ENCODE data around the gene ERG. TPM values are rescaled to one million over a fixed set of nuclear protein-coding genes. Genes with fewer than 3 reads are reported as not detected.

The ERG gene
- total and polyA plus RNA-seq, 12 donors: 4.0 to 16.3 (median 11.2) TPM

DNA sequence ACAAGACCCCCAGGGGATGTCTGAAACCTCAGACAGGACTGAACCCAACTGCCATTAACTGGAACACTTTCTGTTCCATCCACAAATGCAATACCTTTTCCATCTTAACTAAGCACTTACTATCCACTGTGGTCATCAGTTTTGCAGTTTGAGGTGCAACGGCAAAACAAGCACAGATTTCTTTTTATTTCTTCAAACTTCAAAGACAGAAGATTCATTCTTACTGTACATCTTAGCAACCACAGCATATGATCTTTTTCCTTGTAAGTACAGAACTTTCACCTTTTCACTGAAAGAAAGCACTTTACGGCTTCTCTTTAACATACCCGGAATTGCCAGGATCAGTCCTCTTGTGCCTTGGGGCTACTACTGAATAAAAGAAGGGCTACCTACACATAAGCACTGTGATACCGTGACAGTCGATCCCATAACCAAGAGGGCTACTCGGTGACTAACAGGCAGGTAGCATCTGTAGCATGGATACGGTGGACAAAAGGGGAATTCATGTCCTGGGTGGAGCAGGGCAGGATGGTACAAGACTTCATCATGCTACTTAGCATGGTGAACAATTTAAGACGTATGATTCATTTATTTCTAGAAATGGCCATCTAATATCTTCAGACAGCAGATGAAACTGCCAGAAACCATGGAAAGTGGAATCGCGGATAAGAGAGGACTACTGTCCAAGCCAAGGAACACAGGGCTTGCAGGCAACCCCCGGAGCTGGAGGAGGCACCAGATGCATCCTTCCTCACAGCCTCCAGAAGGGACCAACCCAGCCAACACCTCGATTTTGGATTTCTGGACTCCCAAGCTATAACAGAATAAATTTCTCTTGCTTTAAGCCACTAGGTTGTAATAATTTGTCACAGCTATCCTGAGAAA lies 18.4 kb downstream of the ERG start:
- no peak for DNase-seq
- no peaks in the 10 kb centered on the region for H3K4me1 ChIP-seq (replicated peaks in 1 of 2)
- TF ChIP-seq, protein P1, sequence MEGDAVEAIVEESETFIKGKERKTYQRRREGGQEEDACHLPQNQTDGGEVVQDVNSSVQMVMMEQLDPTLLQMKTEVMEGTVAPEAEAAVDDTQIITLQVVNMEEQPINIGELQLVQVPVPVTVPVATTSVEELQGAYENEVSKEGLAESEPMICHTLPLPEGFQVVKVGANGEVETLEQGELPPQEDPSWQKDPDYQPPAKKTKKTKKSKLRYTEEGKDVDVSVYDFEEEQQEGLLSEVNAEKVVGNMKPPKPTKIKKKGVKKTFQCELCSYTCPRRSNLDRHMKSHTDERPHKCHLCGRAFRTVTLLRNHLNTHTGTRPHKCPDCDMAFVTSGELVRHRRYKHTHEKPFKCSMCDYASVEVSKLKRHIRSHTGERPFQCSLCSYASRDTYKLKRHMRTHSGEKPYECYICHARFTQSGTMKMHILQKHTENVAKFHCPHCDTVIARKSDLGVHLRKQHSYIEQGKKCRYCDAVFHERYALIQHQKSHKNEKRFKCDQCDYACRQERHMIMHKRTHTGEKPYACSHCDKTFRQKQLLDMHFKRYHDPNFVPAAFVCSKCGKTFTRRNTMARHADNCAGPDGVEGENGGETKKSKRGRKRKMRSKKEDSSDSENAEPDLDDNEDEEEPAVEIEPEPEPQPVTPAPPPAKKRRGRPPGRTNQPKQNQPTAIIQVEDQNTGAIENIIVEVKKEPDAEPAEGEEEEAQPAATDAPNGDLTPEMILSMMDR (IDR thresholded peaks at IDR 0.05): no peak
- TF ChIP-seq POLR2A (IDR thresholded peaks at IDR 0.05): no peak
- H3K4me3 ChIP-seq: no peak overlapping the region
- H3K36me3 ChIP-seq (replicated peaks in 1 of 2): no peaks in the 10 kb centered on the region
- H3K27me3 ChIP-seq: peaks cover 5% of the 10 kb centered on the region
- 71 to 76% (median 74%) methylated on average over 12 of the region's 12 CpGs for WGBS, 4 donors
- no peaks in the 10 kb centered on the region for H3K9me3 ChIP-seq (replicated peaks in 1 of 3)
- no peak overlapping the region for H3K27ac ChIP-seq
- intact Hi-C loops (cut with DNase I): no loop called here

DNA sequence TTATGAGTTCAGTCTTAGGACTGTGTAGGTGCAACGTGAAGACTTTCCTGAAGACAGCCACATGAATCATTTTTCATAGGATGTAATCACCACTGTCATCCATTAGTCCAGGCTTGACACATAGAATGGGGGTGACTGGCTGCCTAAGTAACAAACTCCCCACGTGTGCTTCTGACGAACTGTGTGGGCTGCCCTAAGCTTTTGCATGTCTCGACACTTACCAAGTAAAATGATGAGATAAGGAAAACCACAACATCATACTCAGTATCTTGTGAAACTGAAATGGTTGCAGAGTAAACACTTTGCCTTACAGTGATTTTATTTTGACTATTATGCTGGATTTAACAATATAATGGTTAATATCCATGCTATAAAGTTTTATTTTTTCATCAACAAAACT lies 19.5 kb downstream of the ERG start:
- H3K36me3 ChIP-seq (replicated peaks in 1 of 2): no peaks in the 10 kb centered on the region
- no peak for DNase-seq
- no peak overlapping the region for H3K4me3 ChIP-seq
- TF ChIP-seq POLR2A (IDR thresholded peaks at IDR 0.05): no peak
- TF ChIP-seq, protein P1 (IDR thresholded peaks at IDR 0.05): no peak
- peaks cover 10% of the 10 kb centered on the region for H3K27me3 ChIP-seq
- WGBS, 4 donors: 39 to 55% (median 42%) methylated on average over 4 of the region's 4 CpGs
- H3K27ac ChIP-seq: no peak overlapping the region
- no peaks in the 10 kb centered on the region for H3K4me1 ChIP-seq (replicated peaks in 1 of 2)
- no peaks in the 10 kb centered on the region for H3K9me3 ChIP-seq (replicated peaks in 1 of 3)
- intact Hi-C loops (cut with DNase I): no loop called here

DNA sequence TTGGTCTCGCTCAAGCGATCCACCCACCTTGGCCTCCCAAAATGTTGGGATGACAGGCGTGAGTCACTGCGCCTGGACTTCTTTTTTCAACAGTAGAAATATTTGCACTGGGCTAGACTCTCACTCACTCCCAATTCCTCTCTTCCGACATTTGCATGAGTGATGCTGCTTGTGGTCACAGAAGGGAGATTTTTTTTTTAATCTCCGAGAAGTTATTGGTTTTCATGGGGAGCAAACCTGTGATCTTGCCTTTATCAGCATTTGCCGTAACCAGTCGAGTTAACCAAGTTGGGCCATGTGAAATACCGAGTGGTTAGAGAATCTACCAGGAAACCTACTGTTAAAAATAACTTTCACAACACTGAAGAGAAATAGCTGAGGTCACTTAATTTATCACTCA lies 21.1 kb downstream of the ERG start:
- TF ChIP-seq, protein P1 (IDR thresholded peaks at IDR 0.05): no peak
- Histone ChIP-seq H3K27me3 (peaks cover 10% of the 10 kb centered on the region), H3K9me3 (replicated peaks in 1 of 3) (no peaks in the 10 kb centered on the region), H3K27ac (no peak overlapping the region), H3K4me1 (replicated peaks in 1 of 2) (no peaks in the 10 kb centered on the region), H3K36me3 (replicated peaks in 1 of 2) (no peaks in the 10 kb centered on the region), H3K4me3 (no peak overlapping the region)
- no peak for DNase-seq
- 67 to 84% (median 71%) methylated on average over 9 of the region's 9 CpGs for WGBS, 4 donors
- intact Hi-C loops (cut with DNase I): no loop called here

DNA sequence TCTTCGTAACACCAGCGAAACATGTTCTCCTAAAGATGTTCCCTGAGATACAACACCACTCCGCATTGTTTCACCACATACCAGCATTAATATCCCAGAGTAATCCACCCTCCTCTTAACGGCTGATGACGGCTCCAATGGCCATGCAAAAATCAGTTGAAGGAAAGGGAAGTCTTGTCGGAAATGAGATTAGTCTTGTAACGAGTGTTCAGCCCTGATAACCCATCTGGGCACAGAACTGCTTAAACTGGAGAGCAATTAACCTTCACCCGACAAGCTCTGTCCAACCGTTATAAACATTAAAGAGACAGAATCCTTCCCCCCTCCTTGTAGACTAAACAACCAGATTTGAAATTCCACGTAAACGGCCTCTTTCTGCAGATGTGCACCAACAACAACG lies 21.9 kb downstream of the ERG start:
- Histone ChIP-seq H3K9me3 (replicated peaks in 1 of 3) (no peaks in the 10 kb centered on the region), H3K27me3 (peaks cover 10% of the 10 kb centered on the region), H3K36me3 (replicated peaks in 1 of 2) (no peaks in the 10 kb centered on the region), H3K4me3 (no peak overlapping the region), H3K4me1 (replicated peaks in 1 of 2) (no peaks in the 10 kb centered on the region), H3K27ac (no peak overlapping the region)
- intact Hi-C loops (cut with DNase I): no loop called here
- no peak for DNase-seq
- TF ChIP-seq, protein P1 (IDR thresholded peaks at IDR 0.05): no peak
- TF ChIP-seq POLR2A (IDR thresholded peaks at IDR 0.05): no peak
- 33 to 45% (median 36%) methylated on average over 12 of the region's 12 CpGs for WGBS, 4 donors

Data from adrenal gland (tissue), 12 donors.